Neural progenitor cell (in vitro differentiated cells): ENCODE measurements around the gene SYCN.

Experiments used
- CTCF ChIP-seq: fragments of 200-600 bp; sonication (generic); IDR thresholded peaks from 2 replicates; pipeline ENCODE4 v1.5.1; 2017; ENCODE audit warnings: antibody characterized with exemption, mild to moderate bottlenecking
- EZH2 ChIP-seq: fragments of 200-600 bp; sonication (generic); IDR thresholded peaks from 2 replicates; pipeline ENCODE4 v1.6.1; 2017; ENCODE audit warnings: antibody characterized with exemption, mild to moderate bottlenecking, moderate library complexity
- EZH2phosphoT487 ChIP-seq: fragments of 200-600 bp; sonication (generic); IDR thresholded peaks from 2 replicates; pipeline ENCODE4 v1.6.1; 2017; ENCODE audit warnings: antibody characterized with exemption

GRCh38 chr19:39173502-39173991 is 30.5 kb downstream of the SYCN start:
- TF ChIP-seq CTCF (no peak), EZH2phosphoT487 (no peak), EZH2 (no peak)
